ENCODE data around the gene LYZ.

LYZ gene

DNA sequence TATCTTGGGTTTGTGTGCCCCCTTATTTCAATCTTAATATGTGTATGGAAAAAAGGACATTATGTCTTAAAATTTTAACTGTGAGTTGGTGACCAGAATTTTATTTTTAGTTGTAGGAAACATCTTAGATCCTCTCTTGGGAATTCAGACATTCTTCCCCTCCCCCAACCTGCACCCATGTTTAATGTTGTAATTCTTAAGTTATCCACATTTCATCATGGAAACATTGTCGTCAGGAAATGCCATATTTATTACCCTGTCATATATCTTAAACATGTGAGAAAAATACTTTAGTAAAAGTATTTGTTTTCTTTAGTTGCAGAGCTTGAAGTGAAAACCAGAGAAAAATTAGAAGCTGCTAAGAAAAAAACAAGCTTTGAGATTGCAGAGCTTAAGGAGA lies 41.6 kb downstream of the LYZ start:
- no peak for DNase-seq

DNA sequence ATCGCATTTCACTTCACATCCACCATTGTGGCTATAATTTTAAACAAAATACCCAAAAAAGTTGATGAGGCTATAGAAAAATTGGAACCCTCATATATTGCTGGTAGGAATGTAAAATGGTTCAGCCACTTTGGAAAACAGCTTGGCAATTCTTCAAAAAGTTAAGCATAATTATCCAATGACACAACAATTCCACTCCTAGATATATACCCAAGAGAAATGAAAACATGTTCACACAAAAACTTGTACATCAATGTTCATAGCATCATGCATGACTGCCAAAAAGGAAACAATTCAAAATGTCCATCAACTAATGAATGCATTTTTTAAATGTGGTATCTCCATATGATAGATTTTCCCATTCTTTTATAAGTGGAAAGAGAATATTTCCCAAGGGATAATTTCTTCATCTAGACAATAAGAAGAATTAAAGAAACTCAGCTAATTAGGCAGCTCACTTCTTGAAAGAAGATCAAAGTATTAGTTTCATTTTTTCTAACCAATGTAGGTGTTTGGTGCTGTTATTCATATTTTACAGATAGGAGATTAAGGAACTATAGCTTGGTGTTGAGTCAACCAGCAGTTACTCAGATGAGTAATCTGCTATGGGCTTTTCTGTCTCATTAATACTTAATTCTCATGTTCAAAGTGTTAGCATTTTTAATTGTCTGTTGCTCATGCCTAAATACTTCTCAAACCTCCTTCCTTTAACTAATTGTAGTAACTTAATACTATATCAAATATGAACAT lies 44.2 kb downstream of the LYZ start:
- DNase-seq: no peak

DNA sequence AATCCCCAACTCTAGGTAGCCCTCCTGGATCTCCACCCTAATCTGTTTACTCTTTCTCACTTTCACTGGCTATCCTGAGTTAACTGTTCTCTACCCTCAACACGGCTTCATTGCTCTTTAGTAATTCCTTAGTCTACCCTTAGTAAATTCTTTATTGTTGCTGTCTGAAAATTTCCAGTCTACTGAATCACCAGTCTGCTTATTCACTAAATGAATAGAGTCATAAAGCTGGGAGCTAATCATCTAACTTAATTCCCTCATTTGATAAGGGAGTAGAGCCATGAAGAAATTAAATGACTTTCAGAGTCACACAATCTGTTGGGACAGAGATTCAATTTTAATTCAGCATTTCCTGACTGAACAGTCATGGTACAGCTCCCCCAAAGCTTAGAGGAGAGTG lies 47.9 kb downstream of the LYZ start:
- DNase-seq: no peak

DNA sequence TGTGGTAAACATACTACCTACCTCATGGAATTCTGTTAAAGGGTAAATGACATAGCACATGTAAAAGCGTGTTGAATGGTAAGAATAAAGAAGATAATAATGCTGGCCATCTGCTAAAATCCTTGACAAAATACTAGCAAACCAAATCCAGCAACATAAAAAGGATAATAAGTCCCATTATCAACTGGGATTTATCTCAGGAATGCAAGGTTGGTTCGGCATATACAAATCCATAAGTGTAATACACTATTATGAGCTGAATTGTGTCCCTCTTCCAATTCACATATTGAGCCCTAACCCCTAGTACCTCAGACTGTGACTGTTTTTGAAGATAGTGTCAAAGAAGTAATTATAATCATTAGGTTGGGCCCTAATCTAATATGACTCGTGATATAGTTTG lies 48.8 kb downstream of the LYZ start:
- no peak for DNase-seq

DNA sequence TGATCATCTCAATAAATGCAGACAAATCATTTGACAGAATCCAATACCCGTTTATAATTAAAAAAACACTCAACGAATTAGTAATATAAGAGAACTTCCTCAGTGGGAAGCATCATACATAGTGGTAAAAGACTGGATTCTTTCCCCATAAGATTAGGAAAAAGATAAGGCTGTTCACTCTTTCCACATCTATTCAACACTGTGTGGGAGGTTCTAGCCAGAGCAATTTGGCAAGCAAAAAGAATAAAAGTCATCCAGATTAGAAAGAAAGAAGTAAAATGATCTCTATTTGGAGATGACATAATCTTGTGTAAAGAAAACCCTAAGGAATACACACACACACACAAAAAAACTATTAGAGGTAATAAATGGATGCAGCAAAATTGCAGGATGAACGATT lies 49.8 kb downstream of the LYZ start:
- no peak for DNase-seq

DNA sequence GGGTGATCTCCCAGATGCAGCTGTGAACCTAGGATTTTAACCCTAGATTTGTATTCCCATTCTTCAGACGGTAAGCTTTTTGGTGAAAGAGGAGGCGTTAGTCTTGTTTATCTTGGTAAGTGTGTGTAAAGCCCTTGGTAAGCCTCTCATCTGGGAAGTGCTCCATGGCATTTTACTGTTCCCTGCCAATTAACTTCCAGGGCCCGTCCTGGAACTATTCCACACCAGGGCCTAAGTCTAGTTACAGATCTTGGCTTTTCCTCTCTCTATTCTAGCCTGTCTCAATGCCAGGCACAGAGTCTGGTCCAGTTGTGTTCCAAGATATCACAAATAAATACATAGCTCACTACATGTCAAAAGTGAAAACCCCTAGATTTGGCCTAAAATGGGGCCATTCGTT lies 53.8 kb downstream of the LYZ start:
- no peak for DNase-seq

Data from DMS53 (cell line).